ENCODE measurements around the gene EFCAB10. TPM values are rescaled to one million over a fixed set of nuclear protein-coding genes. Genes with fewer than 3 reads are reported as not detected.

The EFCAB10 gene
- total and polyA plus RNA-seq, 4 donors, result 4.5 to 23.2 (median 12.7) TPM

DNA sequence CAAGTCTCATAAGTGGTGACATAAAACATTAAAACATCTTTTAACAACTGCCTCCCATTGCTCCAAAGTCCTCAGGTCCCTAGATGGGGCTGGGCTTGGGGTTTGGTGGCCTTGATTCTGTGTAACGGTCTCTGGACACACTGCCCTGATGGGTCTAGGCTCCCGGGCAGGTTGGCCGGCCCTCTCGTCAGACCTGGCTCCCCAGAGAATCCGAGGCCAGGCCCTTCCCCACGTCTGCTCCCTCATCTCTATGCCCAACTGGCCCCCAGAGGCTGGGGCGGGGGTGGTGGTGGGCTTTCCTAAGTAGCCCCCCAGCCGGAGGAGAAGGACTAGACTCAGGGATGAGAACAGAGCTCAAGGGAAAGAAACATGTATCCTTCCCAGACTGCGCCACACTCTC lies 31.5 kb upstream of the EFCAB10 start:
- Histone ChIP-seq H3K9ac (ENCODE audit: insufficient read depth in 1 of 2, low read length in 2 of 2) (no peak overlapping the region), H3K27ac (ENCODE audit: low read depth in 1 of 2, low read length in 1 of 2) (no peak overlapping the region), H3K36me3 (ENCODE audit: control insufficient read depth in 4 of 4, insufficient read depth in 4 of 4, low read length in 4 of 4) (peaks cover 0 to 30% (median 13%) of the 10 kb centered on the region in 4 donors), H3K9me3 (ENCODE audit: control insufficient read depth in 4 of 4, insufficient read depth in 3 of 4, low read length in 3 of 4) (no peaks in the 10 kb centered on the region), H3K4me3 (no peak overlapping the region), H3K27me3 (ENCODE audit: control insufficient read depth in 3 of 3, insufficient read depth in 3 of 3, low read length in 2 of 3) (no peaks in the 10 kb centered on the region), H3K4me1 (ENCODE audit: control insufficient read depth in 5 of 5, insufficient read depth in 5 of 5, low read length in 5 of 5) (no peaks in the 10 kb centered on the region)
- 95 to 97% methylated on average over 9 of the region's 9 CpGs for WGBS, 2 donors
- DNase-seq (no peak), ATAC-seq (ENCODE audit: insufficient read depth, low FRiP score) (no peak)
- TF ChIP-seq, protein P1, sequence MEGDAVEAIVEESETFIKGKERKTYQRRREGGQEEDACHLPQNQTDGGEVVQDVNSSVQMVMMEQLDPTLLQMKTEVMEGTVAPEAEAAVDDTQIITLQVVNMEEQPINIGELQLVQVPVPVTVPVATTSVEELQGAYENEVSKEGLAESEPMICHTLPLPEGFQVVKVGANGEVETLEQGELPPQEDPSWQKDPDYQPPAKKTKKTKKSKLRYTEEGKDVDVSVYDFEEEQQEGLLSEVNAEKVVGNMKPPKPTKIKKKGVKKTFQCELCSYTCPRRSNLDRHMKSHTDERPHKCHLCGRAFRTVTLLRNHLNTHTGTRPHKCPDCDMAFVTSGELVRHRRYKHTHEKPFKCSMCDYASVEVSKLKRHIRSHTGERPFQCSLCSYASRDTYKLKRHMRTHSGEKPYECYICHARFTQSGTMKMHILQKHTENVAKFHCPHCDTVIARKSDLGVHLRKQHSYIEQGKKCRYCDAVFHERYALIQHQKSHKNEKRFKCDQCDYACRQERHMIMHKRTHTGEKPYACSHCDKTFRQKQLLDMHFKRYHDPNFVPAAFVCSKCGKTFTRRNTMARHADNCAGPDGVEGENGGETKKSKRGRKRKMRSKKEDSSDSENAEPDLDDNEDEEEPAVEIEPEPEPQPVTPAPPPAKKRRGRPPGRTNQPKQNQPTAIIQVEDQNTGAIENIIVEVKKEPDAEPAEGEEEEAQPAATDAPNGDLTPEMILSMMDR (IDR thresholded peaks at IDR 0.05; ENCODE audit: control extremely low read depth, extremely low read depth), result no peak

DNA sequence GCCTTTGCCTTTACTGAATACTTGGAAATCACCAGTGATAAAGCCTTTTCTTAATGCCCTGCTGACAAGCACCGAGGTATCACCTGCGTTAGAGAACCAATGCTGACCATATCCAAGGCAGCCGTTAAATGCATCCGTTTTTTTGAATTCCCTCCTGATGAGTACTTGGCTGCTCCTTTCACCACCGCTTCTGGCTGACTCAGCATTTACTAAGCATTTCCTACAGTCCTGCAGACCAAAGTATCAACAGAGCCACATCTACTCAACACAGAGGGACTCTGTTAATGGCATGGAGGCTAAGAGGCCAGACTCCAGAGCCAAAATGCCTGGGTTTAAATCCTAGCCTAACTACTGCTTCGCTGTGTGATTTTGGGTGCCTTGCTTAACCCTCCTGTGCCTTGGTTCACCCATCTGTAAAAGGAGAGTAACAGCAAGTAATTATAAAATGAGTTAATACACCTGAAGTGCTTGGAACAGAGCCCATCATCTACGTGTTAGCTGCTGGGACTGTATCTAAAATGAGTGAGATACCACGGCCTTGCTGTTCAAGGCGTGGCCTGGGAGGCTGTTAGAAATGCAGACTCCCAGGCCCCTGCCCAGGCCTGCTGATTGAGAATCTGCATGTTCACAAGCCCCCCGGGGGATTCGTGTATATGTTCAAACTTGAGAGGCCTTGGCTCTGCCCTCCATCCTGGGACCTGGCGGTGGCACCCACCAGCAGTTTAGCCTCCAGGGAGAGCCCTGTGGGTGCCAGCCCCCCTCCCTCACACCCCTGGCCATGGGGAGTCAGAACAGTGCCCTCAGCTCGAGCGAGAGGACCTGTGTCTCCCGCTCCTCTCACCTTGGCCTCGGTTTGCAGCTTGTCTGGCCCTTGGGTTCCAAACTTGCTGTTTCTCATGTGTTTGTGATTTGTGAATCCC lies 30.8 kb upstream of the EFCAB10 start:
- WGBS, 2 donors, result 92 to 93% methylated on average over 16 of the region's 16 CpGs
- no peaks in the 10 kb centered on the region for H3K27me3 ChIP-seq (ENCODE audit: control insufficient read depth in 3 of 3, insufficient read depth in 3 of 3, low read length in 2 of 3)
- DNase-seq, result peak in 1 of 3 donors; percentile 15

DNA sequence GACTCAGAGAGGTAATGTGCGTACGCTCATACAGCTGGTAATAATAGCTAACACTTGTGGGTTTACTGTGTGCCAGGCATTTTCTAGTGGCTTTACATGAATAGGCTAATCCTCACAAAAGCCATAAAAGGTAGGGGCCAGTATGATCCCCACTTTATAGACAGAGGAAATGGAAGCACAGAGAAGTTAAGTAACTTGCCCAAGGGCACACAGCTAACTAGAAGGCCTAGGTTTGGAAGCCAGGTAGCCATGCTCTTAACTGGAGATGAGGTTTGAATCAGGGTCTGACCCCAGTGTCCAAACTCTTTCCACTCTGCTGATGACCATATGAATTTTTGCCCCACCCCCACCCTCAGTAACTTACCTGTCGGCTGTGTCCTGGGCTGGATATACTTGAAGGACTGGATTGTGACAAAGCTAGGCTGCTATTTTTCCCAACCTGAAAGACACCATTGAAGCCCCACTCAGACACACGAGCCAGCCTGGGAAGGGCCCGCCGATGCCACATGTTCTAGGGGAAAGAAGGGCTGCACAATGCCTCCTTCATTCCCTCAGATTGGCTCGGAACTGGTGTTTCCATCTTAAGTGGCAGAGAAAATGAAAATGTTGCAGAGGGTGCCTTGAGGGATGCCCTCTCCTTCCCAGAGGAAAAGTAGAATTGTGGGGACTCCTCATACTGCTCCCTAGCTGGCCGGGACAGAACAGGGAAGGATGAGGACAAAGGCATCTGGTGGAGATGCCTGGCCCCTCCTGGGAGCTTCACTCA lies 29.1 kb upstream of the EFCAB10 start:
- Histone ChIP-seq H3K27ac (ENCODE audit: low read depth in 1 of 2, low read length in 1 of 2) (no peak overlapping the region), H3K36me3 (ENCODE audit: control insufficient read depth in 4 of 4, insufficient read depth in 4 of 4, low read length in 4 of 4) (peaks cover 0 to 24% (median 10%) of the 10 kb centered on the region in 4 donors), H3K9me3 (ENCODE audit: control insufficient read depth in 4 of 4, insufficient read depth in 3 of 4, low read length in 3 of 4) (no peaks in the 10 kb centered on the region), H3K4me3 (no peak overlapping the region), H3K4me1 (ENCODE audit: control insufficient read depth in 5 of 5, insufficient read depth in 5 of 5, low read length in 5 of 5) (no peaks in the 10 kb centered on the region), H3K27me3 (ENCODE audit: control insufficient read depth in 3 of 3, insufficient read depth in 3 of 3, low read length in 2 of 3) (no peaks in the 10 kb centered on the region), H3K9ac (ENCODE audit: insufficient read depth in 1 of 2, low read length in 2 of 2) (no peak overlapping the region)
- TF ChIP-seq, protein P1 (IDR thresholded peaks at IDR 0.05; ENCODE audit: control extremely low read depth, extremely low read depth), result no peak
- ATAC-seq (ENCODE audit: insufficient read depth, low FRiP score) (no peak), DNase-seq (no peak)
- 91 to 97% methylated on average over 8 of the region's 8 CpGs for WGBS, 2 donors

More for the DNA sequence above, 30.8 kb upstream of the EFCAB10 start:
- H3K27ac ChIP-seq (ENCODE audit: low read depth in 1 of 2, low read length in 1 of 2), result no peak overlapping the region
- H3K4me3 ChIP-seq, result no peak overlapping the region
- ATAC-seq (ENCODE audit: insufficient read depth, low FRiP score), result no peak
- peaks cover 0 to 30% (median 12%) of the 10 kb centered on the region in 4 donors for H3K36me3 ChIP-seq (ENCODE audit: control insufficient read depth in 4 of 4, insufficient read depth in 4 of 4, low read length in 4 of 4)
- TF ChIP-seq, protein P1 (IDR thresholded peaks at IDR 0.05; ENCODE audit: control extremely low read depth, extremely low read depth), result no peak
- no peaks in the 10 kb centered on the region for H3K4me1 ChIP-seq (ENCODE audit: control insufficient read depth in 5 of 5, insufficient read depth in 5 of 5, low read length in 5 of 5)
- H3K9ac ChIP-seq (ENCODE audit: insufficient read depth in 1 of 2, low read length in 2 of 2), result no peak overlapping the region
- no peaks in the 10 kb centered on the region for H3K9me3 ChIP-seq (ENCODE audit: control insufficient read depth in 4 of 4, insufficient read depth in 3 of 4, low read length in 3 of 4)
